NCI-H1930 (cell line): Measurements from ENCODE around the gene FEM1C.

Source experiments
- DNase-seq, 2 experiments: peaks; one replicate each; lab custom pipeline; 2025; lab: John Stamatoyannopoulos, UW

FEM1C gene

GRCh38 chr5:115475788-115476187 is 68.8 kb downstream of the FEM1C start:
- no peak for DNase-seq

- no peak for DNase-seq
Observed at GRCh38 chr5:115472271-115473025, 72.1 kb downstream of the FEM1C start.

GRCh38 chr5:115471345-115472063 is 73.1 kb downstream of the FEM1C start:
- DNase-seq: no peak

- no peak for DNase-seq
Observed at GRCh38 chr5:115470921-115471320, 73.7 kb downstream of the FEM1C start.
